OCI-LY3 (cell line): ENCODE results near the gene FAM163B.

Experiments used
- H2AFZ ChIP-seq: fragments of 200-600, 300-600 bp; shearing (Covaris generic); 2 replicates; pipeline ENCODE4 v1.6.0; 2014; ENCODE audit warnings: antibody characterized with exemption, low read depth, low read length
- H3K27ac ChIP-seq: fragments of 200-600, 300-600 bp; sonication (generic); 2 replicates; pipeline ENCODE4 v1.5.1; 2014; ENCODE audit warnings: mild to moderate bottlenecking, low read length, moderate library complexity, mixed read lengths
- H3K27me3 ChIP-seq: fragments of 200-600, 300-600 bp; sonication (generic); 2 replicates; pipeline ENCODE4 v1.6.1; 2014; ENCODE audit warnings: low read depth, low read length, mixed read lengths
- H3K36me3 ChIP-seq: fragments of 200-600, 300-600 bp; sonication (generic); replicated peaks from 2 replicates; pipeline ENCODE3; 2014; ENCODE audit warnings: low read depth, low read length, mixed read lengths
- H3K4me1 ChIP-seq: fragments of 300-600, 200-600 bp; sonication (generic); 2 replicates; pipeline ENCODE4 v1.6.1; 2014; ENCODE audit warnings: low read length, mixed read lengths
- H3K4me2 ChIP-seq: fragments of 200-600, 300-600 bp; sonication (generic); 2 replicates; pipeline ENCODE4 v1.6.1; 2014; ENCODE audit warnings: low read length, mixed read lengths
- H3K4me3 ChIP-seq: fragments of 300-600, 200-600 bp; sonication (generic); 2 replicates; pipeline ENCODE4 v1.5.1; 2014; ENCODE audit warnings: antibody characterized with exemption, mild to moderate bottlenecking, low read length, moderate library complexity
- H3K79me2 ChIP-seq: fragments of 300-600, 200-600 bp; shearing (Covaris generic); 2 replicates; pipeline ENCODE4 v1.6.1; 2014; ENCODE audit warnings: mild to moderate bottlenecking, low read length, mixed read lengths
- H3K9ac ChIP-seq: fragments of 300-600, 200-600 bp; shearing (Covaris generic); 2 replicates; pipeline ENCODE4 v1.6.0; 2014; ENCODE audit warnings: mild to moderate bottlenecking, low read length, moderate library complexity
- H3K9me3 ChIP-seq: fragments of 200-600, 300-600 bp; shearing (Covaris generic); 2 replicates; pipeline ENCODE4 v1.6.1; 2014; ENCODE audit warnings: low read length, mixed read lengths; ENCODE audit not compliant: insufficient read depth
- H4K20me1 ChIP-seq: fragments of 200-600, 300-600 bp; sonication (generic); 2 replicates; pipeline ENCODE4 v1.6.1; 2016; ENCODE audit warnings: low read length, mixed read lengths; ENCODE audit not compliant: insufficient read depth
- EZH2phosphoT487 ChIP-seq: fragments of 200-600 bp; shearing (Covaris generic); IDR thresholded peaks from 2 replicates; pipeline ENCODE4 v1.6.1; 2018; ENCODE audit warnings: antibody characterized with exemption, mixed run types, low read depth
- TF ChIP-seq, protein P1 (sequence below): fragments of 200-600, 300-600 bp; sonication (generic); IDR thresholded peaks from 2 replicates; pipeline ENCODE4 v1.5.1; 2014; ENCODE audit warnings: antibody characterized with exemption, low read length, low read depth

Gene FAM163B

DNA sequence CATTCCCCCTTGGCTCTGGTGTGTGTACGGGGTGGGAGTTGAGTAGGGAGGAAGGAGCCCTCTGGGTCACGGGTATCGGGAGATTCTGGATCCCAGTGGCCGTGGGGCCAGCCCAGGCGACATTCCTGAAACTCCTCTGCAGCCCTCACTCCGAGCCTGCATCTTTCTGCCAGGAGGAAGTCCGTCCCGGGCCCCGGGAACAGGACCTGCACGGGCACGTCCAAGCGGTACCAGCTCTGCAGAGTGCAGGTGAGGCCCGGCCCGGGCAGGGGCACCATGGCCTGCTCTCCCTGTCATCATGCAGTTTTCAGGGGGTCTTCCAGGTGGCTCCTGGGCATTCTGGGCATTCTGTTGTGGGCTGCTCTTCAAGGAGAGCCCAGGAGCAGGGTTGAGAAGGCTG, 71.0 kb downstream of the FAM163B start:
- Histone ChIP-seq H3K4me3 (no peak overlapping the region), H3K4me1 (no peaks in the 10 kb centered on the region), H3K9me3 (no peaks in the 10 kb centered on the region), H3K36me3 (no peaks in the 10 kb centered on the region), H3K4me2 (no peak overlapping the region), H3K27me3 (no peaks in the 10 kb centered on the region), H4K20me1 (no peaks in the 10 kb centered on the region), H2AFZ (no peak overlapping the region), H3K27ac (no peak overlapping the region), H3K79me2 (no peaks in the 10 kb centered on the region), H3K9ac (no peak overlapping the region)
- no peak for TF ChIP-seq EZH2phosphoT487
- TF ChIP-seq, protein P1, sequence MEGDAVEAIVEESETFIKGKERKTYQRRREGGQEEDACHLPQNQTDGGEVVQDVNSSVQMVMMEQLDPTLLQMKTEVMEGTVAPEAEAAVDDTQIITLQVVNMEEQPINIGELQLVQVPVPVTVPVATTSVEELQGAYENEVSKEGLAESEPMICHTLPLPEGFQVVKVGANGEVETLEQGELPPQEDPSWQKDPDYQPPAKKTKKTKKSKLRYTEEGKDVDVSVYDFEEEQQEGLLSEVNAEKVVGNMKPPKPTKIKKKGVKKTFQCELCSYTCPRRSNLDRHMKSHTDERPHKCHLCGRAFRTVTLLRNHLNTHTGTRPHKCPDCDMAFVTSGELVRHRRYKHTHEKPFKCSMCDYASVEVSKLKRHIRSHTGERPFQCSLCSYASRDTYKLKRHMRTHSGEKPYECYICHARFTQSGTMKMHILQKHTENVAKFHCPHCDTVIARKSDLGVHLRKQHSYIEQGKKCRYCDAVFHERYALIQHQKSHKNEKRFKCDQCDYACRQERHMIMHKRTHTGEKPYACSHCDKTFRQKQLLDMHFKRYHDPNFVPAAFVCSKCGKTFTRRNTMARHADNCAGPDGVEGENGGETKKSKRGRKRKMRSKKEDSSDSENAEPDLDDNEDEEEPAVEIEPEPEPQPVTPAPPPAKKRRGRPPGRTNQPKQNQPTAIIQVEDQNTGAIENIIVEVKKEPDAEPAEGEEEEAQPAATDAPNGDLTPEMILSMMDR = no peak

DNA sequence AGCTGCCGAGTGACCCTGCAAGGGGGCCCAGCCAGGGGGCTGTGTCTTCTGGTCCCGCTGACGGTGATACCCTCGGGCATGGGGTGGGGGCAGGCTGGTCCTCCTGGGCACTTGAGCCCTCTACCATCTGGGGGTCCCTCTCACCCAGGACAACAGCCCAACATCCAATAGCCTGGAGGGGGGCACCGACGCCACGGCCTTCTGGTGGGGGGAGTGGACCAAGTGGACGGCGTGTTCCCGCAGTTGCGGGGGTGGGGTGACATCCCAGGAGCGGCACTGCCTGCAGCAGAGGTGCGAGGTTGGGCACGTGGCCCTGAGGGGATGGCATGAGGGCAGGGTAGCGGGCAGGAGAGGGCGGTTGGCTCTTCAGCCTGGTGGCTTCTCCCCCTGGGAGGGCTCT, 71.9 kb downstream of the FAM163B start:
- no peak overlapping the region for H3K9ac ChIP-seq
- no peaks in the 10 kb centered on the region for H3K4me1 ChIP-seq
- H2AFZ ChIP-seq = no peak overlapping the region
- no peak overlapping the region for H3K27ac ChIP-seq
- H3K36me3 ChIP-seq = no peaks in the 10 kb centered on the region
- H3K27me3 ChIP-seq = no peaks in the 10 kb centered on the region
- TF ChIP-seq, protein P1 = no peak
- TF ChIP-seq EZH2phosphoT487 = no peak
- no peak overlapping the region for H3K4me2 ChIP-seq
- no peaks in the 10 kb centered on the region for H3K9me3 ChIP-seq
- no peaks in the 10 kb centered on the region for H4K20me1 ChIP-seq
- H3K4me3 ChIP-seq = no peak overlapping the region
- no peaks in the 10 kb centered on the region for H3K79me2 ChIP-seq

DNA sequence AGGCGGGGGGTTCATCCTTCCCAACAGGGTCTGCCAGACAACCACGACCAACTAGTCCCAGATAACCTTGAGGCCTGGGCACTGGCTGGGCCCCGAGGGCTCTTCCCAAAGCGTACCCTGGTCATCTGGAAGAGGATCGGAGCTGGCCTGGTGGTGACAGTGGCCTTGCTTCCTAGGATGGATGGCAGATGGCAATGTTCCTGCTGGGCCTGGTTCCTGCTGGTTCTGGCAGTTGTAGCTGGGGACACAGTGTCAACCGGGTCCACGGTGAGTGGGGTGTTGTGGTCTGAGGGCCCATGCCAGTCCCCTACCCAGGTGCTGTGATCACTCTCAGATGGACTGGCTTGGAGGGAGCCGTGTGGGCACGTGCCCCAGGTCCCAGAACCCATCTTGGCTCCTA, 72.7 kb downstream of the FAM163B start:
- H3K4me2 ChIP-seq = no peak overlapping the region
- no peaks in the 10 kb centered on the region for H3K36me3 ChIP-seq
- no peak overlapping the region for H3K27ac ChIP-seq
- no peaks in the 10 kb centered on the region for H4K20me1 ChIP-seq
- no peak overlapping the region for H3K9ac ChIP-seq
- no peaks in the 10 kb centered on the region for H3K27me3 ChIP-seq
- H3K9me3 ChIP-seq = no peaks in the 10 kb centered on the region
- H2AFZ ChIP-seq = no peak overlapping the region
- H3K79me2 ChIP-seq = no peaks in the 10 kb centered on the region
- H3K4me1 ChIP-seq = no peaks in the 10 kb centered on the region
- no peak overlapping the region for H3K4me3 ChIP-seq
- TF ChIP-seq, protein P1 = no peak

DNA sequence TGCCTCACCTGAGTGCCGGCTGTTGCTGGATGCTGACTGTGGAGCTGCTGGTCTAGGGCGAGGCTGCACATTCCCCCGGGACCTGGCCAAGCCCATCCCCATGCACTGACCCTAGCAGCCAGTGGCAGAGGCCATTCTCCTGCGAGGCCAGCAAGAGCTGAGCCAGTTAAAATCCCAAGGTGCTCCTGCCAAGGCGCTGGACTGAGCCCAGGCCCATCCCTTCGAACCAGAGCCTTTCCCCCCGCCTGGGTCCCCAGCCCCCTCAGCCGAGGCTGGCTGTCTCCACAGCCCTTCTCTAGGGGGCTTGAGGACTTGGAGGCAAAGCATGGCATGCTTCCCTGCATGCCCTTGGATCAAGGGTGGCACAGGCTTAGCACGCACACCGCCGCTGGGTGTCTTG, 73.1 kb downstream of the FAM163B start:
- H3K4me1 ChIP-seq = no peaks in the 10 kb centered on the region
- no peak overlapping the region for H2AFZ ChIP-seq
- no peaks in the 10 kb centered on the region for H4K20me1 ChIP-seq
- no peak overlapping the region for H3K4me2 ChIP-seq
- TF ChIP-seq EZH2phosphoT487 = no peak
- TF ChIP-seq, protein P1 = no peak
- H3K27ac ChIP-seq = no peak overlapping the region
- no peaks in the 10 kb centered on the region for H3K36me3 ChIP-seq
- no peak overlapping the region for H3K9ac ChIP-seq
- H3K27me3 ChIP-seq = 0 out of 2 replicates have a peak, but pooled peaks cover 1% of the 10 kb centered on the region
- no peaks in the 10 kb centered on the region for H3K9me3 ChIP-seq
- H3K79me2 ChIP-seq = no peaks in the 10 kb centered on the region
- no peak overlapping the region for H3K4me3 ChIP-seq
